Activated gamma-delta T cell treated with Interleukin-2 at 50 U/mL for 16 hours (primary cell): ENCODE measurements around the gene NDUFAB1.
"Not testable (repeated sequence)": the region's sequence is repeated elsewhere in the genome, so short reads cannot be mapped to it uniquely, and the experiment has no call there.

ENCODE experiments used
- DNase-seq: peaks from one replicate; pipeline ENCODE4 v3.0.0-alpha.2; 2020

Gene NDUFAB1

GRCh38 chr16:23549938-23550337 lies 46.2 kb downstream of the NDUFAB1 start:
- no peak for DNase-seq

- no peak for DNase-seq
Measured at GRCh38 chr16:23544436-23544835, 51.7 kb downstream of the NDUFAB1 start.

- DNase-seq = not testable (repeated sequence)
Measured at GRCh38 chr16:23540817-23541178, 55.3 kb downstream of the NDUFAB1 start.

GRCh38 chr16:23539984-23540816 lies 55.9 kb downstream of the NDUFAB1 start:
- no peak for DNase-seq

GRCh38 chr16:23538919-23539278 lies 57.2 kb downstream of the NDUFAB1 start:
- DNase-seq = no peak

GRCh38 chr16:23537390-23537789 lies 58.7 kb downstream of the NDUFAB1 start:
- no peak for DNase-seq

GRCh38 chr16:23535901-23536300 lies 60.2 kb downstream of the NDUFAB1 start:
- no peak for DNase-seq

GRCh38 chr16:23534868-23535860 lies 61.0 kb downstream of the NDUFAB1 start:
- DNase-seq = no peak

GRCh38 chr16:23532448-23532847 lies 63.7 kb downstream of the NDUFAB1 start:
- DNase-seq = no peak
